HG03520 (cell line): Measurements from ENCODE around the gene TPMT.

ENCODE experiments used
- ATAC-seq: cut with Tn5 transposase; IDR thresholded peaks from one replicate; pipeline ENCODE4 v1.9.1; 2021; ENCODE audit warnings: mild to moderate bottlenecking, moderate library complexity; ENCODE audit not compliant: unreplicated experiment

Gene TPMT

GRCh38 chr6:18117136-18117535 is 37.7 kb downstream of the TPMT start:
- no peak for ATAC-seq

- ATAC-seq: no peak
Observed at GRCh38 chr6:18115356-18115755, 39.5 kb downstream of the TPMT start.

- ATAC-seq: no peak
Observed at GRCh38 chr6:18110162-18110561, 44.7 kb downstream of the TPMT start.

- ATAC-seq: no peak
Observed at GRCh38 chr6:18107061-18107460, 47.8 kb downstream of the TPMT start.

- ATAC-seq: no peak
Observed at GRCh38 chr6:18102783-18103509, 51.9 kb downstream of the TPMT start.

- ATAC-seq: no peak
Observed at GRCh38 chr6:18101873-18102272, 53.0 kb downstream of the TPMT start.

- ATAC-seq: no peak
Observed at GRCh38 chr6:18101271-18101670, 53.6 kb downstream of the TPMT start.

GRCh38 chr6:18100296-18100695 is 54.6 kb downstream of the TPMT start:
- ATAC-seq: no peak

GRCh38 chr6:18099511-18099910 is 55.4 kb downstream of the TPMT start:
- ATAC-seq: no peak

- no peak for ATAC-seq
Observed at GRCh38 chr6:18096423-18096822, 58.5 kb downstream of the TPMT start.

- no peak for ATAC-seq
Observed at GRCh38 chr6:18091382-18091781, 63.5 kb downstream of the TPMT start.

- ATAC-seq: no peak
Observed at GRCh38 chr6:18090349-18090786, 64.5 kb downstream of the TPMT start.

- ATAC-seq: no peak
Observed at GRCh38 chr6:18088419-18089296, 66.2 kb downstream of the TPMT start.

GRCh38 chr6:18087396-18088165 is 67.3 kb downstream of the TPMT start:
- ATAC-seq: no peak

- ATAC-seq: no peak
Observed at GRCh38 chr6:18081025-18081668, 73.7 kb downstream of the TPMT start.

- no peak for ATAC-seq
Observed at GRCh38 chr6:18080544-18080943, 74.3 kb downstream of the TPMT start.

- no peak for ATAC-seq
Observed at GRCh38 chr6:18078866-18079265, 76.0 kb downstream of the TPMT start.
